GM23338 (cell line): ENCODE measurements around the gene NCOA4. TPM values are rescaled to one million over a fixed set of nuclear protein-coding genes. Genes with fewer than 3 reads are reported as not detected.

Experiments
- ATAC-seq: fragments of 200-7000 bp; cut with Tn5 transposase; 3 replicates; pipeline ENCODE4 v1.9.1; 2020
- DNase-seq: peaks from one replicate; pipeline ENCODE4 v3.0.0-alpha.2; 2015; ENCODE audit warnings: low spot score
- H2AFZ ChIP-seq: fragments of 200-600 bp; sonication (generic); 2 replicates; pipeline ENCODE4 v1.8.0; 2016; ENCODE audit warnings: antibody characterized with exemption, mild to moderate bottlenecking, moderate library complexity
- H3F3A ChIP-seq: fragments of 200-600 bp; sonication (generic); replicated peaks from 2 replicates; pipeline ENCODE4 v1.8.0; 2017; ENCODE audit warnings: antibody characterized with exemption, mixed run types, low read depth
- H3K27ac ChIP-seq: fragments of 200-600 bp; sonication (generic); 2 replicates; pipeline ENCODE4 v1.6.1; 2016; ENCODE audit warnings: low read depth
- H3K27me3 ChIP-seq: fragments of 200-600 bp; sonication (generic); 2 replicates; pipeline ENCODE4 v1.8.0; 2016; ENCODE audit warnings: mild to moderate bottlenecking, mixed run types, moderate library complexity; ENCODE audit not compliant: insufficient read depth
- H3K36me3 ChIP-seq: fragments of 200-600 bp; sonication (generic); 2 replicates; pipeline ENCODE4 v1.8.0; 2016; ENCODE audit warnings: mild to moderate bottlenecking; ENCODE audit not compliant: insufficient read depth
- H3K4me1 ChIP-seq: fragments of 200-600 bp; sonication (generic); 2 replicates; pipeline ENCODE4 v1.8.0; 2016; ENCODE audit warnings: mild to moderate bottlenecking, moderate library complexity; ENCODE audit not compliant: insufficient read depth
- H3K4me2 ChIP-seq: fragments of 200-600 bp; sonication (generic); 2 replicates; pipeline ENCODE4 v1.7.1; 2017; ENCODE audit warnings: mixed run types
- H3K4me3 ChIP-seq: fragments of 200-600 bp; sonication (generic); 2 replicates; pipeline ENCODE4 v1.6.1; 2016; ENCODE audit warnings: mixed run types
- H3K79me2 ChIP-seq: fragments of 200-600 bp; sonication (generic); replicated peaks from 2 replicates; pipeline ENCODE4 v1.8.0; 2017; ENCODE audit warnings: mild to moderate bottlenecking; ENCODE audit not compliant: insufficient read depth
- H3K9me2 ChIP-seq: fragments of 200-600 bp; sonication (generic); 2 replicates; pipeline ENCODE4 v1.8.0; 2017; ENCODE audit not compliant: insufficient read depth
- H4K20me1 ChIP-seq: fragments of 200-600 bp; sonication (generic); replicated peaks from 2 replicates; pipeline ENCODE4 v1.8.0; 2017; ENCODE audit warnings: mild to moderate bottlenecking; ENCODE audit not compliant: insufficient read depth
- H3K27ac Mint-ChIP-seq: 2 replicates; pipeline ENCODE4 v1.8.0; 2020; ENCODE audit warnings: inconsistent platforms, mild to moderate bottlenecking, moderate library complexity, mixed read lengths
- H3K27me3 Mint-ChIP-seq: 3 replicates; pipeline ENCODE4 v1.8.0; 2022; ENCODE audit warnings: low read depth, mild to moderate bottlenecking, moderate library complexity, mixed read lengths, inconsistent platforms; ENCODE audit not compliant: insufficient read depth, poor library complexity
- H3K36me3 Mint-ChIP-seq: 3 replicates; pipeline ENCODE4 v1.8.0; 2021; ENCODE audit warnings: low read depth, mild to moderate bottlenecking, inconsistent platforms, moderate library complexity, mixed read lengths
- H3K4me1 Mint-ChIP-seq: 3 replicates; pipeline ENCODE4 v1.8.0; 2020; ENCODE audit warnings: mild to moderate bottlenecking, inconsistent platforms, mixed read lengths
- H3K4me3 Mint-ChIP-seq: 3 replicates; pipeline ENCODE4 v1.8.0; 2021; ENCODE audit warnings: moderate library complexity, mild to moderate bottlenecking, inconsistent platforms, mixed read lengths
- H3K9me3 Mint-ChIP-seq: 3 replicates; pipeline ENCODE4 v1.8.0; 2020; ENCODE audit warnings: moderate library complexity, mild to moderate bottlenecking, inconsistent platforms, mixed read lengths
- CREB1 ChIP-seq: fragments of 250-450 bp; sonication (Bioruptor Pico); IDR thresholded peaks from 2 replicates; pipeline ENCODE4 v1.5.0; 2020; ENCODE audit warnings: low read depth, mild to moderate bottlenecking, moderate library complexity
- EZH2 ChIP-seq: fragments of 200-600 bp; sonication (generic); IDR thresholded peaks from one replicate; pipeline ENCODE4 v1.8.0; 2017; ENCODE audit warnings: antibody characterized with exemption, mild to moderate bottlenecking, low read depth; ENCODE audit not compliant: unreplicated experiment
- EZH2phosphoT487 ChIP-seq: fragments of 200-600 bp; sonication (generic); IDR thresholded peaks from one replicate; pipeline ENCODE4 v1.8.1; 2018; ENCODE audit warnings: antibody characterized with exemption; ENCODE audit not compliant: unreplicated experiment
- JUNB ChIP-seq: IDR thresholded peaks from one replicate; pipeline ENCODE4 v1.6.1; 2016; ENCODE audit warnings: antibody characterized with exemption; ENCODE audit not compliant: unreplicated experiment
- NANOG ChIP-seq: IDR thresholded peaks from 2 replicates; pipeline ENCODE4 v1.6.1; 2016; ENCODE audit warnings: antibody characterized with exemption, borderline replicate concordance
- POLR2AphosphoS5 ChIP-seq: IDR thresholded peaks from 2 replicates; pipeline ENCODE4 v1.6.1; 2016; ENCODE audit warnings: antibody characterized with exemption, low read depth
- STAT1 ChIP-seq: IDR thresholded peaks from one replicate; pipeline ENCODE4 v1.6.1; 2016; ENCODE audit warnings: antibody characterized with exemption; ENCODE audit not compliant: unreplicated experiment
- ZNF114 ChIP-seq: fragments of 250-450 bp; sonication (Bioruptor Pico); IDR thresholded peaks from 2 replicates; pipeline ENCODE4 v1.5.0; 2020; ENCODE audit warnings: mild to moderate bottlenecking, moderate library complexity
- polyA plus RNA-seq: library from polyadenylated mRNA; unstranded; fragments of >200 nt; fragmentation: Nextera tagmentation; extraction: Ambion mirVana; gene quantifications from 2 replicates; pipeline ENCODE4 v1.2.1, GENCODE V29; 2016
- total RNA-seq: library from RNA; depleted of rRNA; stranded (reverse); fragments of >200 nt; shearing (Covaris generic); gene quantifications from 2 replicates; pipeline ENCODE4 v1.2.3, GENCODE V29; 2014
- TF ChIP-seq, protein P1 (sequence below): fragments of 250-450 bp; sonication (Bioruptor Pico); IDR thresholded peaks from 2 replicates; pipeline ENCODE4 v1.5.0; 2020; ENCODE audit warnings: mild to moderate bottlenecking, moderate library complexity
- TF ChIP-seq, protein P2 (sequence below): IDR thresholded peaks from one replicate; pipeline ENCODE4 v1.6.1; 2018; ENCODE audit warnings: antibody characterized with exemption; ENCODE audit not compliant: unreplicated experiment

Gene NCOA4
- total and polyA plus RNA-seq, 2 experiments from 2014 or later = 24.9 to 76.9 TPM

DNA sequence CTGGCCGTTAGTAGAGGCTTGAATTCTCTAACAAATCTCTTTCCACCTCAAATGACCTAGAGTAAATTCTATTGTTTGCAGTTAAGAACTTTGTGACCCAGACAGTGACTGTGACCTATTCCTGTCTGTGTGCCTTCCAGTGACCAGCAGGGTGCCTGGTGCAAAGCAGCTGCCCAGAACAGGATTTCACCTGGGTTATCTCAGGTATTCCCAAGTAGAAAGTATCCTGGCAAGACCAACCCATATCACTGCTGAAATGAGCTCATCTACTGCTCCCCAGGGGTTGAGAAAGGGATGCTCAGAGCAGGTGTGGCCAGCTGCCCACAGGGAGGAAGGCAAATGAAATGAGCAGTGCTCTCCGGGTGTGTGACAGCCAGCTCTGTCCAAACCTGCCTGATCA is 17.7 kb upstream of the NCOA4 start (continued):
- TF ChIP-seq, protein P1, sequence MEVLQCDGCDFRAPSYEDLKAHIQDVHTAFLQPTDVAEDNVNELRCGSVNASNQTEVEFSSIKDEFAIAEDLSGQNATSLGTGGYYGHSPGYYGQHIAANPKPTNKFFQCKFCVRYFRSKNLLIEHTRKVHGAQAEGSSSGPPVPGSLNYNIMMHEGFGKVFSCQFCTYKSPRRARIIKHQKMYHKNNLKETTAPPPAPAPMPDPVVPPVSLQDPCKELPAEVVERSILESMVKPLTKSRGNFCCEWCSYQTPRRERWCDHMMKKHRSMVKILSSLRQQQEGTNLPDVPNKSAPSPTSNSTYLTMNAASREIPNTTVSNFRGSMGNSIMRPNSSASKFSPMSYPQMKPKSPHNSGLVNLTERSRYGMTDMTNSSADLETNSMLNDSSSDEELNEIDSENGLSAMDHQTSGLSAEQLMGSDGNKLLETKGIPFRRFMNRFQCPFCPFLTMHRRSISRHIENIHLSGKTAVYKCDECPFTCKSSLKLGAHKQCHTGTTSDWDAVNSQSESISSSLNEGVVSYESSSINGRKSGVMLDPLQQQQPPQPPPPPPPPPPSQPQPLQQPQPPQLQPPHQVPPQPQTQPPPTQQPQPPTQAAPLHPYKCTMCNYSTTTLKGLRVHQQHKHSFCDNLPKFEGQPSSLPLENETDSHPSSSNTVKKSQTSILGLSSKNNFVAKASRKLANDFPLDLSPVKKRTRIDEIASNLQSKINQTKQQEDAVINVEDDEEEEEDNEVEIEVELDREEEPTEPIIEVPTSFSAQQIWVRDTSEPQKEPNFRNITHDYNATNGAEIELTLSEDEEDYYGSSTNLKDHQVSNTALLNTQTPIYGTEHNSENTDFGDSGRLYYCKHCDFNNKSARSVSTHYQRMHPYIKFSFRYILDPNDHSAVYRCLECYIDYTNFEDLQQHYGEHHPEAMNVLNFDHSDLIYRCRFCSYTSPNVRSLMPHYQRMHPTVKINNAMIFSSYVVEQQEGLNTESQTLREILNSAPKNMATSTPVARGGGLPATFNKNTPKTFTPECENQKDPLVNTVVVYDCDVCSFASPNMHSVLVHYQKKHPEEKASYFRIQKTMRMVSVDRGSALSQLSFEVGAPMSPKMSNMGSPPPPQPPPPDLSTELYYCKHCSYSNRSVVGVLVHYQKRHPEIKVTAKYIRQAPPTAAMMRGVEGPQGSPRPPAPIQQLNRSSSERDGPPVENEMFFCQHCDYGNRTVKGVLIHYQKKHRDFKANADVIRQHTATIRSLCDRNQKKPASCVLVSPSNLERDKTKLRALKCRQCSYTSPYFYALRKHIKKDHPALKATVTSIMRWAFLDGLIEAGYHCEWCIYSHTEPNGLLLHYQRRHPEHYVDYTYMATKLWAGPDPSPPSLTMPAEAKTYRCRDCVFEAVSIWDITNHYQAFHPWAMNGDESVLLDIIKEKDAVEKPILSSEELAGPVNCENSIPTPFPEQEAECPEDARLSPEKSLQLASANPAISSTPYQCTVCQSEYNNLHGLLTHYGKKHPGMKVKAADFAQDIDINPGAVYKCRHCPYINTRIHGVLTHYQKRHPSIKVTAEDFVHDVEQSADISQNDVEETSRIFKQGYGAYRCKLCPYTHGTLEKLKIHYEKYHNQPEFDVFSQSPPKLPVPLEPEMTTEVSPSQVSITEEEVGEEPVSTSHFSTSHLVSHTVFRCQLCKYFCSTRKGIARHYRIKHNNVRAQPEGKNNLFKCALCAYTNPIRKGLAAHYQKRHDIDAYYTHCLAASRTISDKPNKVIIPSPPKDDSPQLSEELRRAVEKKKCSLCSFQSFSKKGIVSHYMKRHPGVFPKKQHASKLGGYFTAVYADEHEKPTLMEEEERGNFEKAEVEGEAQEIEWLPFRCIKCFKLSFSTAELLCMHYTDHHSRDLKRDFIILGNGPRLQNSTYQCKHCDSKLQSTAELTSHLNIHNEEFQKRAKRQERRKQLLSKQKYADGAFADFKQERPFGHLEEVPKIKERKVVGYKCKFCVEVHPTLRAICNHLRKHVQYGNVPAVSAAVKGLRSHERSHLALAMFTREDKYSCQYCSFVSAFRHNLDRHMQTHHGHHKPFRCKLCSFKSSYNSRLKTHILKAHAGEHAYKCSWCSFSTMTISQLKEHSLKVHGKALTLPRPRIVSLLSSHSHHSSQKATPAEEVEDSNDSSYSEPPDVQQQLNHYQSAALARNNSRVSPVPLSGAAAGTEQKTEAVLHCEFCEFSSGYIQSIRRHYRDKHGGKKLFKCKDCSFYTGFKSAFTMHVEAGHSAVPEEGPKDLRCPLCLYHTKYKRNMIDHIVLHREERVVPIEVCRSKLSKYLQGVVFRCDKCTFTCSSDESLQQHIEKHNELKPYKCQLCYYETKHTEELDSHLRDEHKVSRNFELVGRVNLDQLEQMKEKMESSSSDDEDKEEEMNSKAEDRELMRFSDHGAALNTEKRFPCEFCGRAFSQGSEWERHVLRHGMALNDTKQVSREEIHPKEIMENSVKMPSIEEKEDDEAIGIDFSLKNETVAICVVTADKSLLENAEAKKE (CRISPR knock-in tag) = no peak
- TF ChIP-seq EZH2 = no peak
- no peak for TF ChIP-seq CREB1 (CRISPR knock-in tag)
- no peak for TF ChIP-seq POLR2AphosphoS5
- no peak for TF ChIP-seq NANOG
- no peak for TF ChIP-seq STAT1

DNA sequence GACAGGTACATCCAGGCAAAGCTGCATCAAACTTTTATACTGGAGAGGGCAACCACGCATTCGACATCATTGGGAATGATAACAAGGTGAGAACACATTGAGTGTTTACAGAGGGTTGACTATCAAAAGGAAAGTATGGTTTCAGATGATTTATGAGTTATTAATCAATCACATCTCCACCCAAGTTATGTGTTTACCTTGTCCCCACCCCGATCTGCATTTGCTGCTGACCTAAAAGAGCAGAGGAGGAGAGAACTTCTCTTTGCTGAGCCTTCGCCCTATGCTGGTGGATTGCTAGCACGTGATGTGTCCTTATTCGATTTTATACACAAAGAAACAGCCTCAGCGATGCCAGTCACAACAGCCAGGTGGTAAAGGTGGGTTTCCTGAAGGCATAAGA is 15.8 kb upstream of the NCOA4 start, which contains the start of gene MSMB:
Gene MSMB, minus strand, starts transcription at position 9 of the 400 bp plus-strand sequence. CDS start 32 bp downstream, outside the sequence.
- no peak for ATAC-seq
- no peak within 1 kb of the TSS for H3K4me3 ChIP-seq
- no peaks in the 10 kb centered on the region for H3K9me2 ChIP-seq
- H3K36me3 ChIP-seq = no peaks in the 10 kb centered on the region
- no peak for DNase-seq
- no peaks in the 10 kb centered on the region for H3K4me1 ChIP-seq
- H3F3A ChIP-seq = no peaks in the 10 kb centered on the region
- H2AFZ ChIP-seq = no peak within 1 kb of the TSS
- no peak within 1 kb of the TSS for H3K27ac Mint-ChIP-seq
- H3K79me2 ChIP-seq = no peaks in the 10 kb centered on the region
- H3K9me3 Mint-ChIP-seq = no peaks in the 10 kb centered on the region
- peaks cover 5% of the 10 kb centered on the region for H3K27me3 Mint-ChIP-seq
- H4K20me1 ChIP-seq = no peaks in the 10 kb centered on the region
- no peak within 1 kb of the TSS for H3K4me3 Mint-ChIP-seq
- H3K36me3 Mint-ChIP-seq = no peaks in the 10 kb centered on the region
- no peaks in the 10 kb centered on the region for H3K27me3 ChIP-seq
- H3K4me1 Mint-ChIP-seq = peaks cover 7% of the 10 kb centered on the region
- no peak within 1 kb of the TSS for H3K27ac ChIP-seq
- no peak within 1 kb of the TSS for H3K4me2 ChIP-seq
- TF ChIP-seq JUNB (no peak), NANOG (no peak), ZNF114 (CRISPR knock-in tag) (no peak), EZH2phosphoT487 (no peak), STAT1 (no peak)
- TF ChIP-seq, protein P2, sequence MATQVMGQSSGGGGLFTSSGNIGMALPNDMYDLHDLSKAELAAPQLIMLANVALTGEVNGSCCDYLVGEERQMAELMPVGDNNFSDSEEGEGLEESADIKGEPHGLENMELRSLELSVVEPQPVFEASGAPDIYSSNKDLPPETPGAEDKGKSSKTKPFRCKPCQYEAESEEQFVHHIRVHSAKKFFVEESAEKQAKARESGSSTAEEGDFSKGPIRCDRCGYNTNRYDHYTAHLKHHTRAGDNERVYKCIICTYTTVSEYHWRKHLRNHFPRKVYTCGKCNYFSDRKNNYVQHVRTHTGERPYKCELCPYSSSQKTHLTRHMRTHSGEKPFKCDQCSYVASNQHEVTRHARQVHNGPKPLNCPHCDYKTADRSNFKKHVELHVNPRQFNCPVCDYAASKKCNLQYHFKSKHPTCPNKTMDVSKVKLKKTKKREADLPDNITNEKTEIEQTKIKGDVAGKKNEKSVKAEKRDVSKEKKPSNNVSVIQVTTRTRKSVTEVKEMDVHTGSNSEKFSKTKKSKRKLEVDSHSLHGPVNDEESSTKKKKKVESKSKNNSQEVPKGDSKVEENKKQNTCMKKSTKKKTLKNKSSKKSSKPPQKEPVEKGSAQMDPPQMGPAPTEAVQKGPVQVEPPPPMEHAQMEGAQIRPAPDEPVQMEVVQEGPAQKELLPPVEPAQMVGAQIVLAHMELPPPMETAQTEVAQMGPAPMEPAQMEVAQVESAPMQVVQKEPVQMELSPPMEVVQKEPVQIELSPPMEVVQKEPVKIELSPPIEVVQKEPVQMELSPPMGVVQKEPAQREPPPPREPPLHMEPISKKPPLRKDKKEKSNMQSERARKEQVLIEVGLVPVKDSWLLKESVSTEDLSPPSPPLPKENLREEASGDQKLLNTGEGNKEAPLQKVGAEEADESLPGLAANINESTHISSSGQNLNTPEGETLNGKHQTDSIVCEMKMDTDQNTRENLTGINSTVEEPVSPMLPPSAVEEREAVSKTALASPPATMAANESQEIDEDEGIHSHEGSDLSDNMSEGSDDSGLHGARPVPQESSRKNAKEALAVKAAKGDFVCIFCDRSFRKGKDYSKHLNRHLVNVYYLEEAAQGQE = no peak
